Thyroid gland (tissue), 4 donors: Measurements from ENCODE around the gene MLF2. TPM values are rescaled to one million over a fixed set of nuclear protein-coding genes. Genes with fewer than 3 reads are reported as not detected.
"Not testable (repeated sequence)": the region's sequence is repeated elsewhere in the genome, so short reads cannot be mapped to it uniquely, and the experiment has no call there.

Experiments
- DNase-seq, 2 donors: peaks; one replicate each; pipeline ENCODE4 v3.0.0-alpha.2; 2019
- H3K27ac ChIP-seq, 3 donors: fragments of 200-600 bp; sonication (generic); 1 replicate in 2 of 3; 2 replicates in 1 of 3; pipeline ENCODE4 v1.5.1; 2016 to 2019; ENCODE audit warnings: mild to moderate bottlenecking in 1 of 3, moderate library complexity in 1 of 3
- H3K27me3 ChIP-seq: fragments of 200-600 bp; sonication (generic); one replicate; pipeline ENCODE4 v1.5.1; 2019
- H3K36me3 ChIP-seq, 2 donors: fragments of 200-600 bp; sonication (generic); one replicate each; pipeline ENCODE4 v1.5.1; 2016 to 2019
- H3K4me1 ChIP-seq, 2 donors: fragments of 200-600 bp; sonication (generic); one replicate each; pipeline ENCODE4 v1.5.1; 2017 to 2019
- H3K4me3 ChIP-seq, 3 donors: fragments of 200-600 bp; sonication (generic); replicated peaks in 1 of 3; 1 replicate in 2 of 3; 2 replicates in 1 of 3; pipeline ENCODE4 v1.5.1; 2016; ENCODE audit warnings: mild to moderate bottlenecking in 1 of 3
- H3K9me3 ChIP-seq: fragments of 200-600 bp; sonication (generic); one replicate; pipeline ENCODE4 v1.5.1; 2017
- POLR2A ChIP-seq, 2 donors: fragments of 450-650 bp; IDR thresholded peaks; one replicate each; pipeline ENCODE4 v1.6.1; 2017; ENCODE audit warnings: antibody characterized with exemption in 2 of 2, mild to moderate bottlenecking in 2 of 2, moderate library complexity in 1 of 2
- WGBS, 2 donors: methylation state at CpG; one replicate each; pipeline ENCODE4 v1.1.5; 2017; 5-methylcytosine and 5-hydroxymethylcytosine counted together
- intact Hi-C: fragments of 100-400 bp; cut with DNase I; formaldehyde crosslinking; loops from one replicate; pipeline ENCODE4 v1.15.1; 2023
- total RNA-seq, 4 donors: library from RNA; depleted of rRNA; stranded (reverse); fragments of >200 nt; gene quantifications; one replicate each; pipeline ENCODE4 v1.2.3, GENCODE V29; 2016
- TF ChIP-seq, protein P1 (sequence below), 6 experiments: fragments of 200-600 bp in 3 of 6; fragments of 450-650 bp in 3 of 6; sonication (generic) in 3 of 6; IDR thresholded peaks; one replicate each; pipeline ENCODE4 v1.5.1; 2016 to 2019; ENCODE audit warnings: antibody characterized with exemption in 6 of 6, mild to moderate bottlenecking in 2 of 6, inconsistent platforms in 1 of 6, moderate library complexity in 1 of 6

The MLF2 gene
- total RNA-seq, 4 donors from 2014 or later = 110 to 253 (median 196) TPM

- H3K9me3 ChIP-seq = no peaks in the 10 kb centered on the region
- H3K4me3 ChIP-seq = no peak overlapping the region
- H3K27me3 ChIP-seq = no peaks in the 10 kb centered on the region
- no peak for DNase-seq
- peak overlapping the region in 1 of 3 donors; percentile 10 for H3K27ac ChIP-seq
- no peaks in the 10 kb centered on the region for H3K4me1 ChIP-seq
- intact Hi-C loops = no loop called here
- H3K36me3 ChIP-seq = peaks cover 37 to 40% of the 10 kb centered on the region in 2 donors
- WGBS, 2 donors = 64 to 79% methylated on average over 7 to 13 of the region's 13 CpGs
- TF ChIP-seq POLR2A (IDR thresholded peaks at IDR 0.05) = no peak
- TF ChIP-seq, protein P1, sequence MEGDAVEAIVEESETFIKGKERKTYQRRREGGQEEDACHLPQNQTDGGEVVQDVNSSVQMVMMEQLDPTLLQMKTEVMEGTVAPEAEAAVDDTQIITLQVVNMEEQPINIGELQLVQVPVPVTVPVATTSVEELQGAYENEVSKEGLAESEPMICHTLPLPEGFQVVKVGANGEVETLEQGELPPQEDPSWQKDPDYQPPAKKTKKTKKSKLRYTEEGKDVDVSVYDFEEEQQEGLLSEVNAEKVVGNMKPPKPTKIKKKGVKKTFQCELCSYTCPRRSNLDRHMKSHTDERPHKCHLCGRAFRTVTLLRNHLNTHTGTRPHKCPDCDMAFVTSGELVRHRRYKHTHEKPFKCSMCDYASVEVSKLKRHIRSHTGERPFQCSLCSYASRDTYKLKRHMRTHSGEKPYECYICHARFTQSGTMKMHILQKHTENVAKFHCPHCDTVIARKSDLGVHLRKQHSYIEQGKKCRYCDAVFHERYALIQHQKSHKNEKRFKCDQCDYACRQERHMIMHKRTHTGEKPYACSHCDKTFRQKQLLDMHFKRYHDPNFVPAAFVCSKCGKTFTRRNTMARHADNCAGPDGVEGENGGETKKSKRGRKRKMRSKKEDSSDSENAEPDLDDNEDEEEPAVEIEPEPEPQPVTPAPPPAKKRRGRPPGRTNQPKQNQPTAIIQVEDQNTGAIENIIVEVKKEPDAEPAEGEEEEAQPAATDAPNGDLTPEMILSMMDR (IDR thresholded peaks at IDR 0.05) = no peak
Observed at GRCh38 chr12:6745741-6746525, 7.0 kb downstream of the MLF2 start.

DNA sequence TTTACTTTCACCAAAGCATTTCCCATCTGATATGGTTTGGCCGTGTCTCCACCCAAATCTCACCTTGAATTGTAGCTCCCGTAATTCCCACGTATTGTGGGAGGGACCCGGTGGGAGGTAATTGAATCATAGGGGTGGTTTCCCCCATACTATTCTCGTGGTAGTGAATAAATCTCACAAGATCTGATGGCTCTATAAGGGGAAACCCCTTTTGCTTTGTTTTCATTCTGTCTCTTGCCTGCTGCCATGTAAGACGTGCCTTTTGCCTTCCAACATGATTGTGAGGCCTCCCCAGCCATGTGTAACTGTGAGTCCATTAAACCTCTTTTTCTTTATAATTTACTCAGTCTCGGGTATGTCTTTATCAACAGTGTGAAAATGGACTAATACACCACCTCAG, 9.6 kb downstream of the MLF2 start:
- intact Hi-C loops, DNase-seq, H3K27me3 ChIP-seq, H3K27ac ChIP-seq, H3K4me1 ChIP-seq, H3K9me3 ChIP-seq, H3K4me3 ChIP-seq: not testable (repeated sequence)
- peaks cover 11 to 15% of the 10 kb centered on the region in 2 donors for H3K36me3 ChIP-seq
- 73 to 77% methylated on average over 7 of the region's 7 CpGs for WGBS, 2 donors

DNA sequence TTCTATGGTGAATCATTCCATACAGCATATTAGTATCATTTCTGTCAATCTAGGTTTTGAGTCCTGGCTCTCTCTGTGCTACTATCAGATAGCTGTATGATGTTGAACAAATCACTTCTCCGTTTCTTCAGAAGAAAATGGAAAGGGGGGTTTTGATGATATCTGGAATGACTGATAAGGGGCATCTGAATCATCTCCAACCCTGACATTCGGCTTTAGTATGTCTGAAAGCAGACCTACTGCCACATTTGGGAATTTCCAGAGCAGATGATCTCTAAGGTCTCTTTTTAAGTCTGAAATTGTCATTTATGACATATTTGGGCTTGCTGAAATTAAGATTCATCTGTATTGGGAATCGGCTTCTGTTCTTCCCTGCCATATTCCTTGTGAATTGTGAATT, 10.1 kb downstream of the MLF2 start:
- Histone ChIP-seq H3K27me3 (no peaks in the 10 kb centered on the region), H3K4me3 (no peak overlapping the region), H3K4me1 (no peaks in the 10 kb centered on the region), H3K9me3 (no peaks in the 10 kb centered on the region), H3K36me3 (peaks cover 6 to 11% of the 10 kb centered on the region in 2 donors), H3K27ac (no peak overlapping the region)
- intact Hi-C loops = no loop called here
- TF ChIP-seq POLR2A (IDR thresholded peaks at IDR 0.05) = no peak
- TF ChIP-seq, protein P1 (IDR thresholded peaks at IDR 0.05) = no peak
- DNase-seq = no peak
- WGBS, 2 donors = 89 to 93% methylated on average over 3 of the region's 3 CpGs

DNA sequence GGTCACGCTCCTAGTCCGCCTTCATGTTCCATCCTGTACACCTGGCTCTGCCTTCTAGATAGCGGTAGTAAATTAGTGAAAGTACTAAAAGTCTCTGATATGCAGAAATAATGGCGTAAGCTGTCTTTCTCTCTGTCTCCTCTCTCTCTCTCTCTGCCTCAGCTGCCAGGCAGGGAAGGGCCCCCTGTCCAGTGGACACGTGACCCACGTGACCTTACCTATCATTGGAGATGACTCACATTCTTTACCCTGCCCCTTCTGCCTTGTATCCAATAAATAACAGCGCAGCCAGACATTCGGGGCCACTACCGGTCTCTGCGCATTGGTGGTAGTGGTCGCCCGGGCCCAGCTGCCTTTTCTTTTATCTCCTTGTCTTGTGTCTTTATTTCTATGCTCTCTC, 10.9 kb downstream of the MLF2 start:
- H3K27ac ChIP-seq, H3K27me3 ChIP-seq, H3K4me3 ChIP-seq, H3K4me1 ChIP-seq, H3K9me3 ChIP-seq, DNase-seq, H3K36me3 ChIP-seq, intact Hi-C loops: not testable (repeated sequence)
- WGBS, 2 donors = 89 to 92% methylated on average over 12 of the region's 12 CpGs

- TF ChIP-seq POLR2A (IDR thresholded peaks at IDR 0.05) = no peak
- TF ChIP-seq, protein P1 (IDR thresholded peaks at IDR 0.05) = no peak
- DNase-seq = no peak
- Histone ChIP-seq H3K27ac (no peak overlapping the region), H3K27me3 (no peaks in the 10 kb centered on the region), H3K36me3 (peaks cover 1 to 2% of the 10 kb centered on the region in 2 donors), H3K4me1 (no peaks in the 10 kb centered on the region), H3K9me3 (no peaks in the 10 kb centered on the region), H3K4me3 (no peak overlapping the region)
- intact Hi-C loops = no loop called here
- WGBS, 2 donors = 94% methylated on average over 5 of the region's 5 CpGs
Observed at GRCh38 chr12:6736754-6737153, 16.2 kb downstream of the MLF2 start.

DNA sequence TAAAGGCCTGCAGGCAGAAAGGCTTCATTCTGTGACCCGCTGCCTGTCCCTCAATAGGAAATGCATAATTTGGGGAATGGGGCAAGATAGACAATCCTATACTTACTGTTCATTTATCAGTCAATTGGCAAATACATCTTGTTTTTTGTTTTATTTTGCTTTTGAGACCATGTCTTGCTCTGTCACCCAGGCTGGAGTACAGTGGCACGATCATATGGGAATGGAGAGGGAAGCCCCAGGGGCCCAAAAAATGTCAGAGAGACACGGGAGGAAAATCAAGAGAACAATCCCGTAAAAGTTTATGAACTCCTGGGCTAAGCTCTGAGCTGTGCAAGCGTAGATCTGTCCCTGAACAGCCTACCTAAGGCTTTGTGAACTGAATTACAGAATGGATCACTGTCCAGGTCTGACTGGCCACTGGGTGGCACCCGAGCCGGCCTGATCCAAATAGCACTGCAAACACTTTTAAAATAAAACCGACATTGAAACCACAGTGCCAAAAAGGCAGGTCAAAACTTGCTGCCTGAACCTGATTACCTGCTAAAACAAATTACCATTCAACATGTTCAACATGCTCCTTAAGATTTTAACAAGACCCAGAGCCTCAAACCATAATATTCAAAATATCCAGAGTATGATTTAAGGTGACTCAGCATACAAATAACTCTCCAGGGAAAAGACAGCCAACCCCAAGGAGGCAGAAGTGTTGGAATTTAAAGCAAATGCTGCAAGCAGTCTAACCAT, 17.3 kb downstream of the MLF2 start:
- H3K4me1 ChIP-seq = no peaks in the 10 kb centered on the region
- H3K27ac ChIP-seq = peak overlapping the region in 1 of 3 donors; percentile 8
- H3K36me3 ChIP-seq = peaks cover 12 to 14% of the 10 kb centered on the region in 2 donors
- no peak overlapping the region for H3K4me3 ChIP-seq
- 40 to 42% methylated on average over 8 of the region's 8 CpGs for WGBS, 2 donors
- no peak for TF ChIP-seq POLR2A (IDR thresholded peaks at IDR 0.05)
- TF ChIP-seq, protein P1 (IDR thresholded peaks at IDR 0.05) = peak; percentile 50 to 83 (median 69)
- peak; percentile 74 to 78 for DNase-seq
- H3K9me3 ChIP-seq = no peaks in the 10 kb centered on the region
- H3K27me3 ChIP-seq = no peaks in the 10 kb centered on the region
- intact Hi-C loops = no loop called here
